Measurements from ENCODE around the gene KCNT1. TPM values are rescaled to one million over a fixed set of nuclear protein-coding genes. Genes with fewer than 3 reads are reported as not detected.

KCNT1 gene
- total RNA-seq, 4 donors from 2014 or later: 0.21 TPM; not detected in 3

GRCh38 chr9:135789838-135790291 is 87.9 kb downstream of the KCNT1 start:
- WGBS, 2 donors: 92 to 100% methylated on average over 2 to 6 of the region's 13 CpGs
- H3K36me3 ChIP-seq: no peaks in the 10 kb centered on the region
- H3K27me3 ChIP-seq: no peaks in the 10 kb centered on the region
- H3K27ac ChIP-seq: no peak overlapping the region
- no peak overlapping the region for H3K4me3 ChIP-seq (replicated peaks in 1 of 3)
- intact Hi-C loops (cut with DNase I): no loop called here
- no peaks in the 10 kb centered on the region for H3K9me3 ChIP-seq
- no peak for DNase-seq
- no peaks in the 10 kb centered on the region for H3K4me1 ChIP-seq
- no peak for TF ChIP-seq CTCF (IDR thresholded peaks at IDR 0.05)
- TF ChIP-seq POLR2A (IDR thresholded peaks at IDR 0.05): no peak

GRCh38 chr9:135790356-135790755 is 88.4 kb downstream of the KCNT1 start:
- intact Hi-C loops (cut with DNase I): no loop called here
- H3K4me1 ChIP-seq: no peaks in the 10 kb centered on the region
- no peaks in the 10 kb centered on the region for H3K27me3 ChIP-seq
- no peak overlapping the region for H3K27ac ChIP-seq
- WGBS, 2 donors: 92 to 98% methylated on average over 7 to 8 of the region's 10 CpGs
- TF ChIP-seq CTCF (IDR thresholded peaks at IDR 0.05) (no peak), POLR2A (IDR thresholded peaks at IDR 0.05) (no peak)
- H3K9me3 ChIP-seq: no peaks in the 10 kb centered on the region
- no peak for DNase-seq
- no peak overlapping the region for H3K4me3 ChIP-seq (replicated peaks in 1 of 3)
- no peaks in the 10 kb centered on the region for H3K36me3 ChIP-seq

GRCh38 chr9:135790850-135791249 is 88.9 kb downstream of the KCNT1 start:
- 77 to 81% methylated on average over 11 of the region's 11 CpGs for WGBS, 2 donors

GRCh38 chr9:135791431-135792267 is 89.7 kb downstream of the KCNT1 start:
- Histone ChIP-seq H3K9me3 (no peaks in the 10 kb centered on the region), H3K27ac (no peak overlapping the region), H3K4me1 (no peaks in the 10 kb centered on the region), H3K27me3 (no peaks in the 10 kb centered on the region), H3K4me3 (replicated peaks in 1 of 3) (no peak overlapping the region), H3K36me3 (no peaks in the 10 kb centered on the region)
- DNase-seq: no peak
- no peak for TF ChIP-seq POLR2A (IDR thresholded peaks at IDR 0.05)
- WGBS, 2 donors: 70 to 82% methylated on average over 20 to 22 of the region's 35 CpGs
- intact Hi-C loops (cut with DNase I): no loop called here

More at GRCh38 chr9:135790850-135791249, 88.9 kb downstream of the KCNT1 start:
- no peak for DNase-seq
- Histone ChIP-seq H3K4me1 (no peaks in the 10 kb centered on the region), H3K27ac (no peak overlapping the region), H3K9me3 (no peaks in the 10 kb centered on the region), H3K27me3 (no peaks in the 10 kb centered on the region), H3K36me3 (no peaks in the 10 kb centered on the region), H3K4me3 (replicated peaks in 1 of 3) (no peak overlapping the region)
- intact Hi-C loops (cut with DNase I): no loop called here
- TF ChIP-seq CTCF (IDR thresholded peaks at IDR 0.05): no peak
- TF ChIP-seq POLR2A (IDR thresholded peaks at IDR 0.05): no peak

- H3K4me3 ChIP-seq (replicated peaks in 1 of 3): no peak overlapping the region
- no peaks in the 10 kb centered on the region for H3K36me3 ChIP-seq
- H3K9me3 ChIP-seq: no peaks in the 10 kb centered on the region
- 80 to 85% methylated on average over 17 to 30 of the region's 31 CpGs for WGBS, 2 donors
- no peak for TF ChIP-seq CTCF (IDR thresholded peaks at IDR 0.05)
- TF ChIP-seq POLR2A (IDR thresholded peaks at IDR 0.05): no peak
- intact Hi-C loops (cut with DNase I): no loop called here
- no peaks in the 10 kb centered on the region for H3K4me1 ChIP-seq
- DNase-seq: no peak
- no peak overlapping the region for H3K27ac ChIP-seq
- H3K27me3 ChIP-seq: no peaks in the 10 kb centered on the region
Observed at GRCh38 chr9:135792268-135793128, 90.5 kb downstream of the KCNT1 start.

All from thyroid gland (tissue), 4 donors.